Activated naive CD4-positive, alpha-beta T cell treated with anti-CD3 and anti-CD28 coated beads for 36 hours (primary cell): ENCODE measurements around the gene NSG2. TPM values are rescaled to one million over a fixed set of nuclear protein-coding genes. Genes with fewer than 3 reads are reported as not detected.

Experiments used
- CTCF ChIA-PET: fragments of 350-600 bp; sonication (Branson Sonifier 250); formaldehyde crosslinking; loops from one replicate; lab custom pipeline; 2021; ENCODE audit warnings: antibody characterized with exemption; lab: Charles Lee
- DNase-seq: peaks from one replicate; pipeline ENCODE4 v3.0.0-alpha.2; 2020
- H3K27ac Mint-ChIP-seq: one replicate; pipeline ENCODE4 v1.8.0; 2021; ENCODE audit warnings: mild to moderate bottlenecking, mixed read lengths
- H3K27me3 Mint-ChIP-seq: one replicate; pipeline ENCODE4 v1.8.0; 2021; ENCODE audit warnings: low read depth, mixed read lengths
- H3K36me3 Mint-ChIP-seq: one replicate; pipeline ENCODE4 v1.8.0; 2021; ENCODE audit warnings: low read depth, mixed read lengths
- H3K4me1 Mint-ChIP-seq: one replicate; pipeline ENCODE4 v1.8.0; 2021; ENCODE audit warnings: low read depth, mixed read lengths
- H3K4me3 Mint-ChIP-seq: one replicate; pipeline ENCODE4 v1.8.0; 2021; ENCODE audit warnings: mild to moderate bottlenecking, moderate library complexity, mixed read lengths
- H3K9me3 Mint-ChIP-seq: one replicate; pipeline ENCODE4 v1.8.0; 2021; ENCODE audit warnings: mixed read lengths
- intact Hi-C: fragments of 100-400 bp; cut with micrococcal nuclease; formaldehyde crosslinking; loops from one replicate; pipeline ENCODE4 v1.15.1; 2023
- total RNA-seq, 2 experiments: library from RNA; stranded (reverse); gene quantifications; one replicate each; pipeline ENCODE4 v1.2.3, GENCODE V29; 2021

The NSG2 gene
- total RNA-seq, 2 experiments from 2014 or later: not detected

DNA sequence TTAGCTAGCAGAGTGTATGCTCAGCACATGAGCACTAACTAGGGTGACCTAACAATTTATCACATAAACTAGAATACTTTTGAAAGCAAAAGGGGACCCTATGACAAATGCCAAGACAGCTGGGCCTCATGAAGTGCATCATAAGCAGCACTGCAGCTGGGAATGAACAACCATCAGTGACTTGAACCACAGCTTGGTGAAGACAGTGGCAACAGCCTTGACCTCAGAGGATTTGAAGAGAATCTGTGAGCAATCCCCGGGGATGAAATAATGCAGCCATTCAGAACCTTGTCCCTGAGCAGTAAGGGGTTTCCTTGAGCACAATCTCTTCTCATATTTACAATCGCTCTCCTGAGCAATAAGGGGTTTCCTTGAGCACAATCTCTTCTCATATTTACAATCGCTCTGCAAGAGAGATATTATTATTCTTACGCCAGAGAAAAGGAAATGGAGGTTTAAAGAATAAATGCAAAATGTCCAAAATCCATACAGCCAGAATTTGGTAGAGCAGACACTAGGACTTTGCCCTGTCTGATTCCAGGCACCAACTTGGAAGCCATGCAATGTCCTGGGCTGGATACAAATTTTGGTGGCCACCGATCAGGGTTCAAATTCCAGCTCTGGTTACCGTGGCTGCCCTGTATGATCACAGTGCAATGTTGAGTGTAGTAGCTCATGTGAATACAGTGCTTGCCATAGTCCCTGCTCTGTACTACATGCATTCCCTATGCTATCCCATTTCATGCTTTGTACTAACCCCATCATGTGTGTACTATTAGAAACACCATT is 846 bp upstream of the NSG2 start:
- DNase-seq: no peak
- Mint-ChIP-seq H3K4me3 (no peak overlapping the region), H3K9me3 (no peaks in the 10 kb centered on the region), H3K27me3 (peaks cover 39% of the 10 kb centered on the region), H3K36me3 (no peaks in the 10 kb centered on the region), H3K27ac (no peak overlapping the region), H3K4me1 (no peaks in the 10 kb centered on the region)
- intact Hi-C loops: loop anchor here (1.0 to 2.0 kb wide), 2 partner anchors 268 to 425 kb away; no protein-coding TSS in a partner anchor
- CTCF ChIA-PET: no interaction called here

DNA sequence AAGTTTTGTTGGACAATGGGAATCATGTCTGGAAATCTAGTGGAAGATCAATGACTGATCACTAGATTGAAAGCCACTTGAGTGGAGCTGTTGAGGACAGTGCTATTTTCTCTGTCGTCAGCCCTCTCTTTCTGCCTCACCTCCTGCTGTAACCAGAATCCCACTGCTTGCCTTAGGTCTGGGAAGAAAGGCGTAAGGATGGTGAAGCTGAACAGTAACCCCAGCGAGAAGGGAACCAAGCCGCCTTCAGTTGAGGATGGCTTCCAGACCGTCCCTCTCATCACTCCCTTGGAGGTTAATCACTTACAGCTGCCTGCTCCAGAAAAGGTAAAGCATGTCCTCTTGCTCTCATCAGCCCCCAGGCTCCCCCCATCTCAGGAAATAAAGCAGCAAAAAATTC is 1.1 kb downstream of the NSG2 start:
- intact Hi-C loops: no loop called here
- Mint-ChIP-seq H3K27me3 (peaks cover 37% of the 10 kb centered on the region), H3K27ac (no peak overlapping the region), H3K4me1 (no peaks in the 10 kb centered on the region), H3K4me3 (no peak overlapping the region), H3K9me3 (no peaks in the 10 kb centered on the region), H3K36me3 (no peaks in the 10 kb centered on the region)
- CTCF ChIA-PET: no interaction called here
- no peak for DNase-seq

DNA sequence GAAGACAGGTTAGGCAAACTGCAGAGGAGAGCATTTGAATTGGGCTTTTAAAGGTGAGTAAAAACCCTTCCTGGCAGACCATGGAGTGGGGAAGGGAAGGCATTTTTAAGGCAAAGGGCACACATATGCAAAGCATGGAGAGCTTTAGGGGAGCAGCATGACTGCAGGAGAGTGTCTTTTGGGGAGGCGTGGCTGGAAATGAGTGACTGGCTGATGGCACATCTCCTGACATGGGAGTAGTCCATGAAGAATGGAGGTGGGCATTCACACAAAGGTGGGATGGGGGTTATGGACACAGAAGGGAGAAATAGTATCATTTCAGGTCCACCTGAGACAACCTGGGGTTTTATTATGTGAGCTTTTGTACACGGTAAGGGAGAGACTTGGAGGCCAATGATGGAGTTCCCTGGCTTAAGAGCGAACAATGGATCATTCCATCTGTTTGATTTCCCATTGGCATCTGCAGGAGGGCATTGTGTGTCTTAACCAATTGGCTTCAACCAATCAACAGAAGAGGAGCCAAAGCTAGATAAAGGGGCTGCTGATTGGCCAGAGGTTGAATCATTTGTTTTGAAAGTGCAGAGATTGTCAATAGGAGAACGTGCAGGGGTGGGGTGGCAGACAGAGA is 2.1 kb downstream of the NSG2 start:
- H3K27ac Mint-ChIP-seq: no peak overlapping the region
- H3K4me3 Mint-ChIP-seq: no peak overlapping the region
- H3K4me1 Mint-ChIP-seq: no peaks in the 10 kb centered on the region
- CTCF ChIA-PET: no interaction called here
- H3K9me3 Mint-ChIP-seq: no peaks in the 10 kb centered on the region
- intact Hi-C loops: no loop called here
- H3K36me3 Mint-ChIP-seq: no peaks in the 10 kb centered on the region
- DNase-seq: no peak
- peaks cover 34% of the 10 kb centered on the region for H3K27me3 Mint-ChIP-seq

DNA sequence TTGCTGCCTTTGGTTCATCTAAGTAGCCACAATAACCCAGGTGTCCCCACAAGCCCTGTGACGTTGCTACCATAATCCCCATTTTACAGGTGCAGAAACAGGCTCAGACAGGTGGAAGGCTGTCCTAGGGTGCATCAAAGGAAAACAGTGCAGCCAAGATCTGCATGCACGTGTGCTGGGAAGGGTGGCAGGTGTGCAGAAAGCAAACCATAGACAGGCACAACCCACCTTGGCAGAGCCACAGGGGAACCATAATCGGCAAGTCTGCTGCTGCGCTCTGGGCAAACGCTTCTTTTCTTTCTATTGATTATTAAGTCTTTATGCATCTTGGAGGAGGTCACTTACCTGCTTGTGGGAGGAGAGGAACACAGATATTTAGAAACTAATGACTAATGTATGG is 7.1 kb downstream of the NSG2 start:
- Mint-ChIP-seq H3K4me3 (no peak overlapping the region), H3K27ac (no peak overlapping the region), H3K27me3 (peaks cover 5% of the 10 kb centered on the region), H3K9me3 (no peaks in the 10 kb centered on the region), H3K36me3 (no peaks in the 10 kb centered on the region), H3K4me1 (no peaks in the 10 kb centered on the region)
- DNase-seq: no peak
- intact Hi-C loops: no loop called here
- CTCF ChIA-PET: no interaction called here

DNA sequence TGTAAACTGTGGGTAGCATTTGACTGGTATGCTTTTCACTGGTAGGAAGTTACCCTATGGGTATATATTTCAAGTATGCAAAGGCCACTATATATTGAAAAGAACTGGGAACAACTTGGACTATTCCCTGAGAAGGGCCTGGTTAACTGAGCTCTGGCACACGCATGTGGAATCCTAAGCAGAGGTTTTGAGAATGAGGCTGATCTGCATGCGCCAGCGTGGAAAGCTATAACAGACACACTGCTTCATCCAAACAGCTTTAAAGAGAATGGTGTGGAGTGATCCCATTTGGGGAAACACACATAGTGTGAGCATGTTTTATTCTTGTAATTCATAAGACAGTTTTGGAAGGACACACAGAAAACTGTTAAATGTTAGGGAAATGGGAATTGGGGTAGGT is 8.4 kb downstream of the NSG2 start:
- Mint-ChIP-seq H3K4me3 (no peak overlapping the region), H3K36me3 (no peaks in the 10 kb centered on the region), H3K27ac (no peak overlapping the region), H3K4me1 (no peaks in the 10 kb centered on the region), H3K27me3 (peaks cover 2% of the 10 kb centered on the region), H3K9me3 (no peaks in the 10 kb centered on the region)
- CTCF ChIA-PET: no interaction called here
- intact Hi-C loops: no loop called here
- no peak for DNase-seq

DNA sequence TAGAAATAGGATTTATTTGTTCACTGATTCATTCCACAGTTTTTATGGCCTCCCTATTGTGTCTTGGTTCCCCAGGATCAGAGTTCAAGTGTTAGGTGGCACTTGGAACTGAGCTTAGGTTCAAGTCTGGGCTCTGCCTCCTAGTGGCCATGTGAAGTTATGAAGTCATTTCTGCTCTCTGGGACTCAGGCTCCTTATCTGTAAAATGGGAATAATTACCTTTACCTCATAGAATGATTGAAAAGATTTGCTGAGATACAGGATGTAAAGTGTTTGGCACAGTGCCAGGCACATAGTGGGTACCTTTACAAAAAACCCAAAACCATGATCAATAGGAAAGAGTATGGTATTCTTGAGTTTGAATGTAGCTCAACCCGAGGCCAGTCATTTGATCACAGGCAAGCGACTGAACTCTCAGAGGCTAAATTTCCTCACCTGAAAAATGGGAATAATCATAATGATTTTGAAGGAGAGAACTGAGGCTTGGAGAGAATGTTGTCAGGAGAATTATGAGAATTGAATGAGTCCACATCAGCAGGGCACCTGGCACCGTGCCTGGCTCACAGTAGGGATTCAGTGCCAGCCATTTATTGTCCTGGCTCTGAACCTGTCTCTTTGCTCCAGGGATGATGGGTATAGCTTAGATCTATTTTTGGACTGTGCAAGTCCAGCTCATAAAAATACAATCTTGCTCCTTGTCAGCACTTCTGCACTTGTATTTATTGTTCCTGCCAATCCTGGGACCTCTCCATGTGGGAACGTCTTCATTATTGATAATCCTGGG is 10.8 kb downstream of the NSG2 start:
- DNase-seq: no peak
- Mint-ChIP-seq H3K27me3 (peaks cover 5% of the 10 kb centered on the region), H3K36me3 (no peaks in the 10 kb centered on the region), H3K4me3 (no peak overlapping the region), H3K9me3 (peaks cover under 1% of the 10 kb centered on the region), H3K4me1 (no peaks in the 10 kb centered on the region), H3K27ac (no peak overlapping the region)
- intact Hi-C loops: no loop called here
- CTCF ChIA-PET: interaction anchor here (0.6 kb wide), 1 partner anchor 498 kb away, joined by 4 read pairs; no protein-coding TSS in a partner anchor

DNA sequence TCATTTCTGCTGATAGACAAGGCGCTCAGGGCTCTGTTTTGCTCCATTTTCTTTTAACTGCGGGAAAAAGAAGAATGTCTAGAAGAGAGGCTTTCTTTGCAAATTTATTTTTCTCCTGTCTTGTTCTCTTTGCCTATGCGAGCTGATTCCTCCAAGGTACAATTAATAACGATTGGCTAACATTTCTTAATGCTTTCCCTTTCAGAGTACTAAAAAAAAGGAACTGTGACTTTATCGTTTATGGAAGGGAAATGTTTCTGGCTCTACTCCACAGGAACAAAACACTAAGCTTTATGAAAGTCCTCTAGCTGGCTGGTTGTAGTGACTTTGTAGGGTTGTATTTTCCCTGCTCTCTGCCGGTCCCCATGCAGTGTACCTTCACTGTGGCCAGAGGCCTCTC is 11.7 kb downstream of the NSG2 start:
- DNase-seq: no peak
- intact Hi-C loops: no loop called here
- CTCF ChIA-PET: no interaction called here
- H3K27me3 Mint-ChIP-seq: peaks cover 8% of the 10 kb centered on the region
- H3K36me3 Mint-ChIP-seq: no peaks in the 10 kb centered on the region
- H3K27ac Mint-ChIP-seq: no peak overlapping the region
- peaks cover 1% of the 10 kb centered on the region for H3K9me3 Mint-ChIP-seq
- H3K4me1 Mint-ChIP-seq: no peaks in the 10 kb centered on the region
- no peak overlapping the region for H3K4me3 Mint-ChIP-seq

DNA sequence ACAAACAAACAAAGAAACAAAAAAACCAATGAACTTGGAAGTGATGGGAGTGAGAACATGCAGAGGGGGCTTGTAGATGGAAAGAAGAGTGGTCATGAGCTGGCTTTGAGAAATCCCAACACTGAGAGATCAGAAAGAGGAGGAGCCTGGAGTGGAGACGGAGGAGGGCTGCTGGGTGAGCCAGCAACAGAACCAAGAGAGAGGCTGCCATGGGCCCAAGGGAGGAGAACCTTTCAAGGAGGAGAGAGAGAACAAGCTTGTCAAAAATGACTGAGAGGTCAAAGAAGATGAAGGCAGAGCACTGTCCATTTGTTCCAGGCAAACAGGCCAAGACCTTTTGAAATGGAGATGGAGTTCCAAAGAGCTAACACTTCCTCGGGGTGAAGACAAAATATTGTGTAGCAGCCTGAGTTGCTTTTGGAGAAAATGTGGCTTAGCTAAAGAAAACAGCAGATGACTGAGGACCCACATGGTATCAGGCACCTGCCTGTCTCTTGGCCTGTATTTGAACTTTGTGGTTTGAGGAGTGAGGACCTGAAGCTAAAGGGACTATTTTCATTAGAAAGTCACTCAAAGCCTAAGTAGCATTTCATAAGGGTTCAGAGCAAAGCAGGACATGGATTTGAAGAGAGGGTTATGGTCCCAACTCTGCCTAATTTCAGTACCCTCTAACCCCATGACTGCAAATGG is 13.1 kb downstream of the NSG2 start:
- intact Hi-C loops: no loop called here
- CTCF ChIA-PET: interaction anchor here (0.6 kb wide), 1 partner anchor 349 kb away, joined by 3 read pairs; no protein-coding TSS in a partner anchor
- no peak overlapping the region for H3K4me3 Mint-ChIP-seq
- H3K27me3 Mint-ChIP-seq: peaks cover 8% of the 10 kb centered on the region
- no peaks in the 10 kb centered on the region for H3K4me1 Mint-ChIP-seq
- H3K36me3 Mint-ChIP-seq: no peaks in the 10 kb centered on the region
- H3K27ac Mint-ChIP-seq: no peak overlapping the region
- DNase-seq: no peak
- H3K9me3 Mint-ChIP-seq: peaks cover 1% of the 10 kb centered on the region

DNA sequence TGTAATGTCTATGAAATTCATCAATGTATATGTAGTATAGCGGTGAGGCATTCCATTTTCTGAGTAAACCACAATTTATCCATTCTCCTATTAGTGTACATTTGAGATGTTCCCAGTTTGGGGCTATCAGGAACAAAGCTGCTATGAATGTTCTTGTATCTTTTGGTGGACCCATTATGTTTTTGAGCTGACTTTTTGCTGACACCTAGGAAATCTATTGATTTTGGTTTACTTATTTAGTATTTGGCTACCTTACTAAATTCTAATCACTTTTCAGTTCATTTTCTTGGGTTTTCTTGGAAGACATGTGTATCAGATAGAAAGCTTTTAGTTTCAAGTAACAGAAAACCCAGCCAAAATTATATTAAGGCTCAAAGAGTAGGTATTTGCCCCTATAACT is 13.7 kb downstream of the NSG2 start:
- H3K36me3 Mint-ChIP-seq: no peaks in the 10 kb centered on the region
- no peak overlapping the region for H3K4me3 Mint-ChIP-seq
- peaks cover 1% of the 10 kb centered on the region for H3K9me3 Mint-ChIP-seq
- no peaks in the 10 kb centered on the region for H3K4me1 Mint-ChIP-seq
- no peak for DNase-seq
- peaks cover 11% of the 10 kb centered on the region for H3K27me3 Mint-ChIP-seq
- intact Hi-C loops: no loop called here
- CTCF ChIA-PET: interaction anchor here (0.6 kb wide), 1 partner anchor 349 kb away, joined by 3 read pairs; no protein-coding TSS in a partner anchor
- no peak overlapping the region for H3K27ac Mint-ChIP-seq

DNA sequence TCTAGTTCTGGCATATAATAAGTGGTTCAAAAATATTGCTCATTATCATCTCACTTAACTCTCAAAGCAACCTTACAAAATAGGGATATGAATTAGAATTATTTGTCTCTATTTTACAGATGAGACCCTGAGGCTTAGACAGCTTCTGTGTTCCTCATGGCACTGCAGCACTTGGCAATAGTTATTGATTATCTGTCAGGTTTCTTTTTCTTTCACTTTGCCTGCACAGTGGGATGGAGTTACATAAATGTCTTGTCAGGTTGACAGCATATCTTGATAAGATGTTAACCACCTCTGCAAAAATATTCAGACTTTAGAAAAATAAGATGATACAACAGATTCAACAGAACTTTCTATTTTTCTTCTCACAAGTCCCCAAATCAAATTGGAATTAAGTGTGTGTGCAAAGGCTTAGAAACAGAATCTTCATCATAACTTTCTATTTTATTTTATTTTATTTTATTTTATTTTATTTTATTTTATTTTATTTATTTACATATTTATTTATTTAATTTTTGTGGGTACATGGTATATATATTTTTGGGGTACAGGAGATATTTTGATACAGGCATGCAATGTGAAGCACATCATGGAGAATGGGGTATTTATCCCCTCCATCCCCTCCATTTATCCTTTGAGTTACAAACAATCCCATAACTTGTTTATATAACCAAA is 17.7 kb downstream of the NSG2 start:
- CTCF ChIA-PET: no interaction called here
- Mint-ChIP-seq H3K9me3 (peaks cover 1% of the 10 kb centered on the region), H3K27me3 (peaks cover 28% of the 10 kb centered on the region), H3K36me3 (no peaks in the 10 kb centered on the region), H3K27ac (no peak overlapping the region), H3K4me3 (no peak overlapping the region), H3K4me1 (no peaks in the 10 kb centered on the region)
- intact Hi-C loops: no loop called here
- DNase-seq: no peak

DNA sequence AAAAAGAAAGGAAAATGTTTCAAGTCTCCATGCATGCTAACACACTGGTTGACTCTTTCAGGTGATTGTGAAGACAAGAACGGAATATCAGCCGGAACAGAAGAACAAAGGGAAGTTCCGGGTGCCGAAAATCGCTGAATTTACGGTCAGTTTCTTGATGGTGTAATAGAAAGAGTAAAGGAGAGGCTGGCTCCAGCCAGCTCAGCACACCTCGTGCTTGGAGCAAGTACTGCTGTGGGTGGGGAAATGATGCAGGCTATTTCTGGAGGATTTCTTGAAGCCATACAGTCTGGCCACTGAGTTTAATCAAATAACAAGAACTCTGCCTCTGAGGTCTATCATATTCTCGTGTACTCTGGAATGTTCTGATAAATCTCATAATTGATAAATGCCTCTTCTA is 18.7 kb downstream of the NSG2 start:
- CTCF ChIA-PET: no interaction called here
- Mint-ChIP-seq H3K4me3 (no peak overlapping the region), H3K27ac (no peak overlapping the region), H3K4me1 (no peaks in the 10 kb centered on the region), H3K27me3 (peaks cover 28% of the 10 kb centered on the region), H3K9me3 (peaks cover 1% of the 10 kb centered on the region), H3K36me3 (no peaks in the 10 kb centered on the region)
- intact Hi-C loops: no loop called here
- DNase-seq: no peak
